Prostate gland (tissue), 2 donors: Measurements from ENCODE around the gene ENTPD1.

Source experiments
- CTCF ChIP-seq, 4 experiments: fragments of 200-600 bp in 2 of 4; fragments of 450-650 bp in 2 of 4; sonication (generic) in 2 of 4; IDR thresholded peaks; 1 replicate in 3 of 4; 2 replicates in 1 of 4; pipeline ENCODE4 v1.5.1; 2016 to 2019; ENCODE audit warnings: antibody characterized with exemption in 4 of 4, mild to moderate bottlenecking in 2 of 4, moderate library complexity in 2 of 4
- POLR2A ChIP-seq: fragments of 450-650 bp; IDR thresholded peaks from one replicate; pipeline ENCODE4 v1.6.1; 2016; ENCODE audit warnings: antibody characterized with exemption, mild to moderate bottlenecking
- POLR2AphosphoS5 ChIP-seq: sonication (generic); formaldehyde crosslinking; IDR thresholded peaks from one replicate; pipeline ENCODE4 v1.6.1; 2017; ENCODE audit warnings: antibody characterized with exemption

GRCh38 chr10:95819620-95820329 lies 63.8 kb downstream of the ENTPD1 start:
- no peak for TF ChIP-seq POLR2A
- TF ChIP-seq CTCF (IDR thresholded peaks at IDR 0.05) = no peak
- no peak for TF ChIP-seq POLR2AphosphoS5
